Astrocyte of the cerebellum (primary cell): ENCODE data around the gene CA5A.
"Not testable (repeated sequence)": the region's sequence is repeated elsewhere in the genome, so short reads cannot be mapped to it uniquely, and the experiment has no call there.

Experiments used
- DNase-seq: peaks from one replicate; pipeline ENCODE4 v3.0.0-alpha.2; 2011; ENCODE audit warnings: low read depth
- H3K4me3 ChIP-seq: 2 replicates; pipeline ENCODE4 v1.5.1; 2011; ENCODE audit warnings: mild to moderate bottlenecking, low read depth, low read length, moderate library complexity
- in situ Hi-C: cut with HindIII; loops from 2 replicates; pipeline ENCODE4 v1.10.0; 2017; ENCODE audit warnings: low sequenced_read_pairs
- TF ChIP-seq, protein P1 (sequence below): IDR thresholded peaks from 2 replicates; pipeline ENCODE4 v1.5.1; 2012; ENCODE audit warnings: low read length, low read depth, moderate library complexity, mild to moderate bottlenecking; ENCODE audit errors: missing control alignments

CA5A gene

GRCh38 chr16:87918338-87918737, 18.0 kb downstream of the CA5A start:
- no peak overlapping the region for H3K4me3 ChIP-seq
- TF ChIP-seq, protein P1, sequence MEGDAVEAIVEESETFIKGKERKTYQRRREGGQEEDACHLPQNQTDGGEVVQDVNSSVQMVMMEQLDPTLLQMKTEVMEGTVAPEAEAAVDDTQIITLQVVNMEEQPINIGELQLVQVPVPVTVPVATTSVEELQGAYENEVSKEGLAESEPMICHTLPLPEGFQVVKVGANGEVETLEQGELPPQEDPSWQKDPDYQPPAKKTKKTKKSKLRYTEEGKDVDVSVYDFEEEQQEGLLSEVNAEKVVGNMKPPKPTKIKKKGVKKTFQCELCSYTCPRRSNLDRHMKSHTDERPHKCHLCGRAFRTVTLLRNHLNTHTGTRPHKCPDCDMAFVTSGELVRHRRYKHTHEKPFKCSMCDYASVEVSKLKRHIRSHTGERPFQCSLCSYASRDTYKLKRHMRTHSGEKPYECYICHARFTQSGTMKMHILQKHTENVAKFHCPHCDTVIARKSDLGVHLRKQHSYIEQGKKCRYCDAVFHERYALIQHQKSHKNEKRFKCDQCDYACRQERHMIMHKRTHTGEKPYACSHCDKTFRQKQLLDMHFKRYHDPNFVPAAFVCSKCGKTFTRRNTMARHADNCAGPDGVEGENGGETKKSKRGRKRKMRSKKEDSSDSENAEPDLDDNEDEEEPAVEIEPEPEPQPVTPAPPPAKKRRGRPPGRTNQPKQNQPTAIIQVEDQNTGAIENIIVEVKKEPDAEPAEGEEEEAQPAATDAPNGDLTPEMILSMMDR, result no peak
- in situ Hi-C loops, result no loop called here
- DNase-seq, result no peak

- in situ Hi-C loops, result no loop called here
- DNase-seq, result no peak
- TF ChIP-seq, protein P1, result no peak
- no peak overlapping the region for H3K4me3 ChIP-seq
These were observed 18.8 kb downstream of the CA5A start for GRCh38 chr16:87917503-87917902.

DNA sequence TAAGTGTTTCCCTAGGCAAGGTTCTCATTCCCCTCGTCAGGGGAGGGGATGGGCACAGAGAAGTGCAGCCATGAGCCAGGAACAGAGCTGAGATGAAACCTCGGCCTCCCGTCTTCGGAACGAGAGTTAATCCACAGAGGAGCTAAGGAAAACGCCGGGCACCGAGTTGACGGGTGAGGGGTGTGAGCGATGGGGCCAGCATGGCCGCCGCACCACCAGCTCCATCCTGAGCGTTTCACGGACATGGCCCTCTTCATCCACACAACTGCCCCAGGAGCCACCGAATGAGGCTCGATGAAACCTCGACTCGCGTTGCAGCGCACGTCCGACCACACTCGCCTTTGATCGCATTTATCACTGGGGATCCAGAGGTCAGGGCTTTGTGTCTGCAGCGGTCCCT, 21.5 kb downstream of the CA5A start:
- TF ChIP-seq, protein P1, result no peak

DNA sequence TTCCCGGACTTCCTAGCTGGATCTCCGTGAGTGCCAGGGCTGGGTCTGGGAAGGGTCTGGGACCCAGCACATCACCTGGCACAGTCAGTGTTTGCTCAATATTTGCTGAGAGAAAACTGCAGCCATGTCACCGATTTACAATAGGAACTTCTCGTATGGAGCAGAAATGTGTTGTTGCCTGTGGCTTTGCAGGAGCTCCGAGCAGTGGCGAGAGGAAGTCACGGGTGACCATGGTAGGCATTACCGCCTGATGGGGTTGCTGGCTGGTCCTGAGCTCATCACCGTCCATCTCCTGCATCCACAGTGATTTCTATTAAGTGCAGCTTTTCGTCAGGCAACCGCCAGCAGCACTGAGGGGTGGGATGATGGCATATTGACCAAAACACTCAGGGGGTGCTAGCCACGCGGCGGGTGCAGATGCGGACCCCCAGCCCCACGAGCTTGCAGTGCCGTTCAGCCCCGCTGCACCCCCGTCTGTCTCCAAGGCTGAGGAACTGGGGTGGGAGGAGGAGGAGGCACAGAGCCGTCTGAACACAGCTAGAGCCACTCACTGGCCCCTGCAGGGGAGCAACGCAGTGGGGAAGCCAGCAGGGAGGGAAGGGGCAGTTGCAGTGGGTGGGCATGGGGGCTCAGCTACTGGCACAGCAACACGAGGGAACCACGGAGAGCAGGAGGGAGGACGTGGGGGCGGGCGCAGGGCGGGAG, 22.2 kb downstream of the CA5A start:
- H3K4me3 ChIP-seq, DNase-seq, in situ Hi-C loops: not testable (repeated sequence)

More for the DNA sequence above, 21.5 kb downstream of the CA5A start:
- in situ Hi-C loops, result no loop called here
- no peak overlapping the region for H3K4me3 ChIP-seq
- no peak for DNase-seq

GRCh38 chr16:87912691-87913090, 23.6 kb downstream of the CA5A start:
- in situ Hi-C loops, DNase-seq, H3K4me3 ChIP-seq: not testable (repeated sequence)

DNA sequence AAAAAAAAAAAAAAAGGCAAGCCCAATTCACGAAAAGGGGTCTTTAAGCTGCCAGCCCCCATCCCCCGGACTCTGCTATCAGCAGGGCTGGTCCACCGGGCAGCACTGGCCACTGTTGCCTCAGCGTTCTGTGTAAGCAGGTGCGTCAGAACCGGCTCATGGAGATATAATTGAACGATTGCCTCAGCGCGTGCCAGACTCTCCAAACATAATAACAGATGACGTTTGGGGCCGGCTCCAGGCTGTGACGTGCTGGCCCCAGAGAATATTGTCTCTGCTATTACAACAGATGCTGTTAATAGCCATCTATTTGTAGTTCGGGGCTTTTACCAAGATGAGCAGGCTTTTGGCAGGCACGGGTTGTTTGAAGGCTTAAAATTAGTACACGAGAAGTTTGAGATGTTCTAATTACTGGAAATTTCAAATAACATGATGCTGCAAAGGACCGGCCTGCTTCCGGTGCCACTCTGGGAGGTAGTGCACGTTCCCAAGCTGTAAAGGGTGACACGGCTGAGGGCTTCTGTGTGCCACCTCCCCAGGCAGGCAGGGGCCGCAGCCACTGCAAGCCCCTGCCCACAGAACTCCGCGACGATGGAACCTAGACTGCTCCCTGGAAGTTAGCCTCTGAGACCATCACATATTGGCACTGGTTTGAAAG, 25.1 kb downstream of the CA5A start:
- in situ Hi-C loops, H3K4me3 ChIP-seq, DNase-seq: not testable (repeated sequence)

GRCh38 chr16:87909203-87909935, 27.0 kb downstream of the CA5A start:
- DNase-seq, in situ Hi-C loops, H3K4me3 ChIP-seq: not testable (repeated sequence)
- TF ChIP-seq, protein P1, result peak; percentile 86

GRCh38 chr16:87908101-87908500, 28.2 kb downstream of the CA5A start:
- in situ Hi-C loops, DNase-seq, H3K4me3 ChIP-seq: not testable (repeated sequence)

- H3K4me3 ChIP-seq, in situ Hi-C loops, DNase-seq: not testable (repeated sequence)
These were observed 30.8 kb downstream of the CA5A start for GRCh38 chr16:87905521-87905920.

- in situ Hi-C loops, DNase-seq, H3K4me3 ChIP-seq: not testable (repeated sequence)
These were observed 31.4 kb downstream of the CA5A start for GRCh38 chr16:87904963-87905362.

DNA sequence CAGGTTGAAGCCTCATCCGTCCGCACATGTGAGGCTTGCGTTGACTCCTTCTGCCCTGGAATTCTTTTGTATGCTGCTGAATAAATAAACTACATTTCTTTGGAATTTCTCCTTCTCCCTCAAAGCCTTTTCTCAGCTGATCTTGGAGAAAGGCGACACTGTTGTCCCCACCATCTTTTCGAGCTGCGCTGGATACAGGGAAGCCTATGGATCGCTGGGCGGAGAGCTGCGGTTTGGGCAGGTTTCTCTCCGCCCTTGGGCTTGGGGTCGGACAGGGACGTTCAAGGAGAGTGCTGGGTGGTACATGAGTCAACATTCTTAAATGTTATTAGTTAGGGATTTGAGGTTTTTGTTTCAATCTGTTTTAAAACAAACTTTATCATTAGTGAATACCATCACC, 35.8 kb downstream of the CA5A start:
- in situ Hi-C loops, DNase-seq, H3K4me3 ChIP-seq: not testable (repeated sequence)
